OCI-LY7 (cell line): Measurements from ENCODE around the gene SLC41A3. TPM values are rescaled to one million over a fixed set of nuclear protein-coding genes. Genes with fewer than 3 reads are reported as not detected.
"Not testable (repeated sequence)": the region's sequence is repeated elsewhere in the genome, so short reads cannot be mapped to it uniquely, and the experiment has no call there.

Experiments used
- BruUV-seq: library from RNA; stranded (reverse); fragments of 400-500 nt; replicated peaks from 2 replicates; lab custom pipeline; 2021; lab: Mats Ljungman, UMichigan
- CTCF ChIA-PET: fragments of 300-600 bp; sonication (Branson Sonifier 250); formaldehyde crosslinking; loops from one replicate; lab custom pipeline; 2022; ENCODE audit warnings: antibody characterized with exemption; ENCODE audit not compliant: unreplicated experiment; lab: Charles Lee
- POLR2A ChIA-PET: fragments of 300-600 bp; sonication (Branson Sonifier 250); formaldehyde crosslinking; loops from one replicate; lab custom pipeline; 2022; ENCODE audit warnings: antibody characterized with exemption; lab: Charles Lee
- DNase-seq: peaks from one replicate; pipeline ENCODE4 v3.0.0-alpha.2; 2015; ENCODE audit warnings: low spot score
- H2AFZ ChIP-seq: fragments of 200-600 bp; sonication (generic), shearing (Covaris generic); 2 replicates; pipeline ENCODE4 v1.6.1; 2014; ENCODE audit warnings: mild to moderate bottlenecking, antibody characterized with exemption, low read length, moderate library complexity
- H3K27ac ChIP-seq: fragments of 200-600 bp; sonication (generic); 2 replicates; pipeline ENCODE4 v1.5.1; 2014; ENCODE audit warnings: mixed run types, low read depth, mild to moderate bottlenecking, moderate library complexity, low read length, inconsistent platforms; ENCODE audit not compliant: poor library complexity, severe bottlenecking
- H3K36me3 ChIP-seq: fragments of 200-600 bp; sonication (generic); 2 replicates; pipeline ENCODE4 v1.6.1; 2014; ENCODE audit warnings: mild to moderate bottlenecking, antibody characterized with exemption, low read length, moderate library complexity, mixed read lengths; ENCODE audit not compliant: insufficient read depth
- H3K4me1 ChIP-seq: fragments of 200-600 bp; sonication (generic); 2 replicates; pipeline ENCODE4 v1.5.1; 2014; ENCODE audit warnings: mild to moderate bottlenecking, low read length; ENCODE audit not compliant: insufficient read depth, poor library complexity, severe bottlenecking
- H3K4me2 ChIP-seq: fragments of 200-600 bp; sonication (generic); 2 replicates; pipeline ENCODE4 v1.6.1; 2014; ENCODE audit warnings: mild to moderate bottlenecking, low read length
- H3K4me3 ChIP-seq: fragments of 200-600 bp; sonication (generic); 2 replicates; pipeline ENCODE4 v1.5.1; 2014; ENCODE audit warnings: mild to moderate bottlenecking, low read depth, low read length; ENCODE audit not compliant: poor library complexity, severe bottlenecking
- H3K79me2 ChIP-seq: fragments of 200-600 bp; sonication (generic); 2 replicates; pipeline ENCODE4 v1.6.1; 2016; ENCODE audit warnings: low read depth, mild to moderate bottlenecking, low read length, moderate library complexity, mixed read lengths; ENCODE audit not compliant: insufficient read depth
- H3K9me2 ChIP-seq: fragments of 200-600 bp; sonication (generic); 2 replicates; pipeline ENCODE4 v1.6.1; 2016; ENCODE audit warnings: mild to moderate bottlenecking, low read length, mixed read lengths; ENCODE audit not compliant: insufficient read depth
- H3K9me3 ChIP-seq: fragments of 200-600 bp; sonication (generic); 2 replicates; pipeline ENCODE4 v1.6.1; 2014; ENCODE audit warnings: mild to moderate bottlenecking, mixed run types, low read length, mixed read lengths
- H4K20me1 ChIP-seq: fragments of 200-600 bp; sonication (generic); 2 replicates; pipeline ENCODE4 v1.6.1; 2014; ENCODE audit warnings: mild to moderate bottlenecking, antibody characterized with exemption, low read length, moderate library complexity, mixed read lengths; ENCODE audit not compliant: insufficient read depth
- EZH2phosphoT487 ChIP-seq: fragments of 200-600 bp; sonication (generic); IDR thresholded peaks from 2 replicates; pipeline ENCODE4 v1.6.1; 2018; ENCODE audit warnings: low read depth, borderline replicate concordance, mild to moderate bottlenecking, mixed run types, antibody characterized with exemption, low read length, moderate library complexity, mixed read lengths
- intact Hi-C: fragments of 100-400 bp; cut with micrococcal nuclease; formaldehyde crosslinking; loops from one replicate; pipeline ENCODE4 v1.10.0; 2022; ENCODE audit not compliant: unreplicated experiment
- small RNA-seq: library from RNA; depleted of rRNA; stranded (forward); fragments of <200 nt; gene quantifications from one replicate; pipeline ENCODE3, GENCODE V24; 2014
- total RNA-seq, 2 experiments: library from RNA; depleted of rRNA in 1 of 2; stranded (reverse); fragments of >200 nt in 1 of 2; shearing (Covaris generic) in 1 of 2; gene quantifications; 2 replicates each; pipeline ENCODE4 v1.2.3, GENCODE V29; 2014 to 2022
- TF ChIP-seq, protein P1 (sequence below): fragments of 200-600 bp; sonication (generic); conservative IDR thresholded peaks from 2 replicates; pipeline ENCODE4 v1.5.1; 2014; ENCODE audit warnings: mild to moderate bottlenecking, antibody characterized with exemption, low read length, moderate library complexity, mixed read lengths

Gene SLC41A3
- total RNA-seq, 2 experiments from 2014 or later = 31.9 to 35.9 TPM

DNA sequence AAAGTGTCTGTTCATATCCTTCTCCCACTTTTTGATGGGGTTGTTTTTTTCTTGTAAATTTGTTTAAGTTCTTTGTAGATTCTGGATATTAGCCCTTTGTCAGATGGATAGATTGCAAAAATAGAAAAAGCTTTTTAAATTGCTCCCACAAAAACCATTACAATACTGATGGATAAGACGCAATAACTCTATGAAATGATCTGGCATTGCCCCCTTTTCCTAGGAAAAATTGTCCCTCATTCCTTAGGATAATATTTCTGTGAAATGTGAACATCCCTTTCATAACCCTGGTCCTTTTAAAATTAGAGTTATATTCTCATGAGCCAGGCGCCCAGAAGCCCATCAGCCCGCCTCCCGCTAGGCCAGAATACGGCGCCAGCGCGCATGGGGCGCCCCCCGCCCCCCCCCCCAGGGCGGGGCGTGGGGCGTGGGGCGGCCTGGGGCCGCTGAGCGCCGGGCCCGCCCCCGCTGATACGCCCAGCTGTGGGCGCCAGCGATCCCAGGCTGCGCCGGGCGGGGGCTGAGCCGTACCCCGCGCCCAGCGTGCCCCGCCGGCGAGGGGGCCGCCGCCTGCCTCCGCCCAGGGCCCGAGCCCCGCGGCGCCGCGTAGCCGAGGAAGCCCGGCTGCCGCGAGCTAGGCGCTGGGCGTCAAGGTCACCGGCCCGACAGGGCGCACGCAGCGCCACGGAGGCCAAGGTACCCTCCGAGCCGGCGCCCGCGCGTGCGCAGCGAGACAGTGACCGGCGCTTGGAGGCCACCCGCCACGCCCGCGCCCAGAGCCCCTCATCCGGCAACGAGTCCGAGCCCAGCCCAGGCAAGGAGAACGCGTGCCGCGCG is 126.0 kb downstream of the SLC41A3 start:
- no peak overlapping the region for H3K27ac ChIP-seq
- no peaks in the 10 kb centered on the region for H3K36me3 ChIP-seq
- ChIA-PET POLR2A (no interaction called here), CTCF (no interaction called here)
- no peaks in the 10 kb centered on the region for H3K79me2 ChIP-seq
- no peaks in the 10 kb centered on the region for H3K9me3 ChIP-seq
- no peak overlapping the region for H2AFZ ChIP-seq
- TF ChIP-seq, protein P1, sequence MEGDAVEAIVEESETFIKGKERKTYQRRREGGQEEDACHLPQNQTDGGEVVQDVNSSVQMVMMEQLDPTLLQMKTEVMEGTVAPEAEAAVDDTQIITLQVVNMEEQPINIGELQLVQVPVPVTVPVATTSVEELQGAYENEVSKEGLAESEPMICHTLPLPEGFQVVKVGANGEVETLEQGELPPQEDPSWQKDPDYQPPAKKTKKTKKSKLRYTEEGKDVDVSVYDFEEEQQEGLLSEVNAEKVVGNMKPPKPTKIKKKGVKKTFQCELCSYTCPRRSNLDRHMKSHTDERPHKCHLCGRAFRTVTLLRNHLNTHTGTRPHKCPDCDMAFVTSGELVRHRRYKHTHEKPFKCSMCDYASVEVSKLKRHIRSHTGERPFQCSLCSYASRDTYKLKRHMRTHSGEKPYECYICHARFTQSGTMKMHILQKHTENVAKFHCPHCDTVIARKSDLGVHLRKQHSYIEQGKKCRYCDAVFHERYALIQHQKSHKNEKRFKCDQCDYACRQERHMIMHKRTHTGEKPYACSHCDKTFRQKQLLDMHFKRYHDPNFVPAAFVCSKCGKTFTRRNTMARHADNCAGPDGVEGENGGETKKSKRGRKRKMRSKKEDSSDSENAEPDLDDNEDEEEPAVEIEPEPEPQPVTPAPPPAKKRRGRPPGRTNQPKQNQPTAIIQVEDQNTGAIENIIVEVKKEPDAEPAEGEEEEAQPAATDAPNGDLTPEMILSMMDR = no peak
- no peak for TF ChIP-seq EZH2phosphoT487
- BruUV-seq = no TSS peak
- no peak for DNase-seq
- H3K4me1 ChIP-seq = no peaks in the 10 kb centered on the region
- intact Hi-C loops = no loop called here
- H3K9me2 ChIP-seq = no peaks in the 10 kb centered on the region
- H3K4me2 ChIP-seq = no peak overlapping the region
- H3K4me3 ChIP-seq = no peak overlapping the region
- H4K20me1 ChIP-seq = no peaks in the 10 kb centered on the region

GRCh38 chr3:125957020-125957419 is 126.9 kb downstream of the SLC41A3 start:
- CTCF ChIA-PET, POLR2A ChIA-PET, intact Hi-C loops: not testable (repeated sequence)

More at GRCh38 chr3:125957020-125957419, 126.9 kb downstream of the SLC41A3 start:
- H3K27ac ChIP-seq, DNase-seq, H3K9me2 ChIP-seq, H3K79me2 ChIP-seq, H3K9me3 ChIP-seq, BruUV-seq, H3K36me3 ChIP-seq, H2AFZ ChIP-seq, H4K20me1 ChIP-seq, H3K4me1 ChIP-seq, H3K4me3 ChIP-seq, H3K4me2 ChIP-seq: not testable (repeated sequence)

Small RNA genes within 50 kb of the gene (small RNA-seq; reads per million reads assigned to genes)
- gene AC092903.1 = not detected

Other genes with a start within 250 kb of the SLC41A3 start
- not detected in 2 replicates for gene ROPN1B, start 114.9 kb downstream of the SLC41A3 start, total RNA-seq (2014; rRNA removed; shearing (Covaris generic))
- gene ROPN1B, start 114.9 kb downstream of the SLC41A3 start, total RNA-seq (2022) = not detected in 2 replicates
- not detected in 2 replicates for gene ALDH1L1, start 96.5 kb upstream of the SLC41A3 start, total RNA-seq (2014; rRNA removed; shearing (Covaris generic))
- gene ALDH1L1, start 96.5 kb upstream of the SLC41A3 start, total RNA-seq (2022) = not detected in 2 replicates